Effector CD4-positive, alpha-beta T cell (primary cell): ENCODE data around the gene ATXN2.
"Not testable (repeated sequence)": the region's sequence is repeated elsewhere in the genome, so short reads cannot be mapped to it uniquely, and the experiment has no call there.

Experiments used
- DNase-seq: peaks from one replicate; pipeline ENCODE4 v3.0.0-alpha.2; 2020

ATXN2 gene

DNA sequence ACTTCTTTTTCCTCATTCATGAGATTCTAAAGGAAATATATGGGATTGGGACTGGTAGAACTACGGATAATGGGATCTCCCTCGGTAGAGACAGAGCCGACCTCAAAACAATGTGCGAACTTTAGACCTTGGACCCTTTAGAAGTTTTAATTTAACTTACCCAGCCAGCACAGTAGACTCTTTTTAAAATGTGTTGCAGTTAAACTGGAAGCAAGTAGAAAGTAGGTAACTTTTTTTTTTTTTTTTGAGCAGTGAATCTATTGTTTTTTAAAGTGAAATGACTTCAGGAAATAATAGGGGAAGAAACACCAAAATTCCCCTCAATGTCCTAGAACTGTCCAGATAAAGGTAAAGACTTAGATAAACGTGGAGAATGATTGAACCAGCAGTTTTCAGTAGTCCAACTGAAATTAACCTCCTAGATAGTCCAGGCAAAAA, 1.1 kb upstream of the ATXN2 start:
- no peak for DNase-seq

- DNase-seq, result peak; percentile 80
Observed at GRCh38 chr12:111599453-111600204, 514 bp upstream of the ATXN2 start.

DNA sequence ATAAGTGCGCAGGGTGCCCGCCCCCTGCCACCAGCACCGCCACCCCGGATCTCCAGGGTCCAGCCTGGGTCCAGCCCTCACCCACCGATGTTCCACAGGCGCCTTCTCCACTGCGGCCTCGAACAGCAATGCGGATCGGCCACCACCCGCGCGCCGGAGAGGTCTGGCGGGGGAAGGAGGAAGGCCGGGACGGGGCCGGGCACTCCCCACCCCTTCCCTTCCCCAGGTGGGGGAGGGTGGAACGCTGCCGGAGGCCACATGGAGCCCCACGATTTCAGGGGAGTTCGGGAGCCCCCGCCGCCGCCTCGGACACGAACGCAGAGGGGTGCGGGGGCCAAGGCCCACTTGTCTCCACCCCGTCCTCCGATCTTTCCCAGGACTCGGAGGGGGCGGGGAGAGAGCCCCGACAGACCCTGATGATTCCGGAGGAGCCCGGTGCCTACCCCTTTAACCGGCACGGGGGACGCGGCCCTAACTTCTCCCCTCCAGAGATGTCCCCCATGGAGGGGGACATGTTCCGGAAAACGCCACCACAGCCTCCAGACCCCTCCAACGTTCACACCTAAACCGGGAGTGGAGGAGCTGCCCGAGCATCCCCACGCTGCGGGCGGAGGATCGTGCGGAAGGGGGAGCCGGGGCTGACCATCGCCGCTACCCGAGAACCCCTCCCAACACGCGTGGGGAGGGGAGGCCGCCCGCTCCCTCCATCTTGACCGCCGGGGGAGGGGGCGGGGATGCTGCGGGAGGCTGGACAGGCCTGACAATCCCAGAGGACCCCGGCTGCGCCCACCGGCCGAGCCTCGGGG, 1.1 kb downstream of the ATXN2 start:
- DNase-seq, result peak; percentile 9

DNA sequence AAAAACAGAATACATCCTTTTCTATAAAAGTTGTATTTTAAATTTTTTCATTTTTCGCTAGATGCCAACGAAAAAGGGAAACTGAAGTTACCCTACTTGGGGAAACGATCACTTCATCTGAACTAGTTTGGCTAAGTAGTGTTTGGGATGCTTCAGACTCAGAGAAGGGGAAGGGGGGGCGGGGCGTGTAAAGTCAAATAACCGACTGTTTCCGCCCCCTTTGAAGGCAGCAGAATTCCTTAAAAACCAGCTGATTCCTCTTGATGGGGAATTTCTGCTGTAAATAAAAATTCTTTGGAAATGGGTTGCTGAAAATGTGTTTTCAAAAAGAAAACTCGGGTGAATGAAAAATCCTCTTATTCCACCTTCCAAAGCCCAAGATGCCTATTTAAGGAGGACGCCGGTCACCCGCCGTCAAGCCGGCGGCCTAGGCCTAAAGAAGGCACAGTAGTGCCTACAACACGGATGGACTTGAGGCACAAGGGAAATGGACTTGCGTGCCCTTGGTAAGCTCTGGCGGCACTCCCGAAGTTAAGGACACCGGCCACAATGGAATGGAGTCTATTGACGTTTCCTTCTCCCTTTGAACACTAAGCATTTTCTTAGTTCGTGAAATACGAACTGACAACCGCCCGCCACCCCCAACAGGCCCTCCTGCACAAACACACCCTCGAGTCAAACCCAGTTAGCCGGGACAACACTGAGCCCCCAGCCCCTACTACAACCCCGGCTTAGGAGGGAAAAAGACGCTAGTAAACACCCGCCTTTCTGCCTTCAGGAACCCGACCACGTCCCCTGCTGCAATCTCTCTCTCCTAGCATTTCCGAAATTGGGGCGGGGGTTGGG, 1.9 kb downstream of the ATXN2 start:
- peak; percentile 4 for DNase-seq

- not testable (repeated sequence) for DNase-seq
Observed at GRCh38 chr12:111595341-111595835, 3.7 kb downstream of the ATXN2 start.

DNA sequence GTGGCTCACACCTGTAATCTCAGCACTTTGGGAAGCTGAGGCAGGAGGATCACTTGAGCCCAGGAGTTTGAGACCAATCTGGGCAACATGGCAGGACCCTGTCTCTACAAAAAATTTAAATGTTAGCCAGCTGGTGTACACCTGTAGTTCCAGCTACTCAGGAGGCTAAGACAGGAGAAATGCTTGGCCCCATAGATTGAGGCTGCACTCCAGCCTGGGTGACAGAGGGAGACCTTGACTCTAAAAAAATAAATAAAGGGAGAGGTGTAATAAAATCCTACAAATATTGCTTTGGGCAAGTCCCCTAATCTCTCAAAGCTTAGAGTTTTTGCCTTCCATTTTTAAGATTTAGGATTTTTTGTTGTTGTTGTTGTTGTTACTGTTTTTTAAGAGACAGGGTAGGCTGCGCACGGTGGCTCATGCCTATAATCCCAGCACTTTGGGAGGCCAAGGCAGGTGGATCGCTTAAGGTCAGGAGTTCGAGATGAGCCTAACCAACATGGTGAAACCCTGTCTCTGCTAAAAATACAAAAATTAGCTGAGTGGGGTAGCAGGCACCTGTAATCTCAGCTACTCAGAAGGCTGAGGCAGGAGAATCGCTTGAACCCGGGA, 7.6 kb downstream of the ATXN2 start:
- DNase-seq, result not testable (repeated sequence)

GRCh38 chr12:111590552-111590951, 8.6 kb downstream of the ATXN2 start:
- no peak for DNase-seq

DNA sequence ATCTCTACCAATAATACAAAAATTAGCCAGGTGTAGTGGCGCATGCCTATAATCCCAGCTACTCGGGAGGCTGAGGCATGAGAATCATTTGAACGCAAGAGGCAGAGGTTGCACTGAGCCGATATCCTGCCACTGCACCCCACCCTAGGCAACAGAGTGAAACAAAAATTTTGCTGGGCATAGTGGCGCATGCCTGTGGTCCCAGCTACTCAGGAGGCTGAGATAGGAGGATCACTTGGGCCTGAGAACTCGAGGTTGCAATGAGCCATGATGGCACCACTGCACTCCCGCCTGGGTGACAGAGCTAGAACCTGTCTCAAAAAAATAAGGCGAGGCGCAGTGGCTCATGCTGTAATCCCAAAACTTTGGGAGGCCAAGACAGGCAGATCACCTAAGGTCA, 9.5 kb downstream of the ATXN2 start:
- DNase-seq, result no peak

GRCh38 chr12:111588010-111588409, 11.1 kb downstream of the ATXN2 start:
- DNase-seq, result no peak

- no peak for DNase-seq
Observed at GRCh38 chr12:111586986-111587385, 12.1 kb downstream of the ATXN2 start.

DNA sequence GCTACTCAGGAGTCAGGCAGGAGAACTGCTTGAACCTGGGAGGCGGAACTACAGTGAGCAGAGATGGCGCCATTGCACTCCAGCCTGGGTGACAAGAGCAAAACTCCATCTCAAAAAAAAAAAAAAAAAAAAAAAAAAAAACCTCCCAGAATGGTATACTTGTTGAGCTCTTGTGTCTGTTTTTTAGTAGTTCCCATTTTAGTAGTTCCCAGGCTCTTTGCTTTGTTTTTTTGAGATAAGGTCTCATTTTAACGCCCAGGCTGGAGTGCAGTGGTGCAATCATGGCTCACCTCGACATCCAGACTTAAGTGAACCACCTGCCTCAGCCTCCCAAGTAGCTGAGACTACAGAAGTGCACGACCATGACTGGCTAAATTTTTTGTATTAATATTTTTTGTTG, 13.4 kb downstream of the ATXN2 start:
- no peak for DNase-seq

DNA sequence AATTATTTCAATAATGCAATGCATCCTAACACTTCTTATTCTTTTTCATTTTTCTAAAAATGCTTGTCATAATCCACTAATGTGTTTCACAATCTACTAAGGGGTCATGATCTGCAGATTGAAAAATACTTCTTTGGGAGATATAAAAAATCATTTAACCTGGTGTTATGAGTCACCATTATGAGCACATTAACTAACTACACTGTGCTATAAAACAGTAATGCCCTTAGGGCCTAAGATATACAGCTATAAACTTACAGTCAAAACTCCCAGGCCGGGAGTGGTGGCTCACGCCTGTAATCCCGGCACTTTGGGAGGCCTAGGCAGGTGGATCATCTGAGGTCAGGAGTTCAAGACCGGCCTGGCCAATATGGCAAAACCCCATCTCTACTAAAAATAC, 14.2 kb downstream of the ATXN2 start:
- DNase-seq, result no peak

DNA sequence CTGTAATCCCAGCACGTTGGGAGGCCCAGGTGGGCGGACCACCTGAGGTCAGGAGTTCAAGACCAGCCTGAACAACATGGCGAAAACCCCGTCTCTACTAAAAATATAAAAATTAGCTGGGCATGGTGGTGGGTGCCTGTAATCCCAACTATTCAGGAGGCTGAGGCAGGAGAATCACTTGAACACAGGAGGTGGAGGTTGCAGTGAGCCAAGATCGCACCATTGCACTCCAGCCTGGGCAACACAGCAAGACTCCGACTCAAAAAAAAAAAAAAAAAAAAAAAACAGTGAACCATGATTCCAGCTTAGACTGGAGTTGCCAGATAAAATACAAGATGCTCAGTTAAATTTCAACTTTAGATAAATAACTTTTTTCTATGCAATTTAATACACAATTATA, 15.6 kb downstream of the ATXN2 start:
- not testable (repeated sequence) for DNase-seq

DNA sequence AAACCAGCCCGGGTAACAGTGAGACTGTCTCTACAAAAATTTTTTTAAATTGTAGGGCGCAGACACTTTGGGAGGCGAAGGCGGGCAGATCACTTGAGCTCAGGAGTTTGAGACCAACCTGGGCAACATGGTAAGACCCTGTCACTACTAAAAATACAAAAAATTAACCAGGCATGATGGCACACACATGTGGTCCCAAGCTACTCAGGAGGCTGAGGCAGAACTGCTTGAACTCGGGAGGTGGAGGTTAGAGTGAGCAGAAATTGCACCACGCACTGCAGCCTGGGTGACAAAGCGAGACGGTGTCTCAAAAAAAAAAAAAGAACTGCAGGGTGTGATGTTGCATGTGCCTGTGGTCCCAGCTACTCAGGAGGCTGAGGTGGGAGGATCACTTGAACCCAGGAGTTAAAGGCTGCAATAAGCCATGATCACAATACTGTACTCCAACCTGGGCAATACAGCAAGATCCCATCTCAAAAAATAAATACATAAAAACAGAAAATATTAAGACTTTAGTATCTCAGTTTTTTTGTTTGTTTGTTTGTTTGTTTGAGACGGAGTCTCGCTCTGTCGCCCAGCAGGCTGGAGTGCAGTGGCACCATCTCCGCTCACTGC, 16.9 kb downstream of the ATXN2 start:
- no peak for DNase-seq

GRCh38 chr12:111581434-111582132, 17.5 kb downstream of the ATXN2 start:
- DNase-seq, result no peak

DNA sequence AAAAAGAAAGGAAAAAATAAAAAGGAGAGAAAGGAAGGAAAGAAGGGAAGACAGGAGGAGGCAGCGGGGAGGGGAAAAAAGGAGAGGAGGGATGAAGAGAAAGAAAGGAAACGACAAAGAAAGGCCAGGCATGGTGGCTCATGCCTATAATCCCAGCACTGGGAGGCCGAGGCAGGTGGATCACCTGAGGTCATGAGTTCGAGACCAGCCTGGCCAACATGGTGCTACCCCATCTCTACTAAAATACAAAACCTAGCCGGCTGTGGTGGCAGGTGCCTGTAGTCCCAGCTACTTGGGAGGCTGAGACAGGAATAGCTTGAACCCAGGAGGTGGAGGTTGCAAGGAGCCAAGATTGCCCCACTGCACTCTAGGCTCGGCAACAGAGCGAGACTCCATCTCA, 18.4 kb downstream of the ATXN2 start:
- DNase-seq, result no peak

- no peak for DNase-seq
Observed at GRCh38 chr12:111580119-111580425, 19.0 kb downstream of the ATXN2 start.

GRCh38 chr12:111578971-111579340, 20.2 kb downstream of the ATXN2 start:
- DNase-seq, result no peak

GRCh38 chr12:111578276-111578970, 20.7 kb downstream of the ATXN2 start:
- no peak for DNase-seq

- DNase-seq, result no peak
Observed at GRCh38 chr12:111574797-111575443, 24.2 kb downstream of the ATXN2 start.

- DNase-seq, result no peak
Observed at GRCh38 chr12:111573476-111573875, 25.6 kb downstream of the ATXN2 start.
